ENCODE measurements around the gene KPNA5.

Gene KPNA5

GRCh38 chr6:116767715-116768114 lies 86.7 kb downstream of the KPNA5 start:
- TF ChIP-seq, protein P1, sequence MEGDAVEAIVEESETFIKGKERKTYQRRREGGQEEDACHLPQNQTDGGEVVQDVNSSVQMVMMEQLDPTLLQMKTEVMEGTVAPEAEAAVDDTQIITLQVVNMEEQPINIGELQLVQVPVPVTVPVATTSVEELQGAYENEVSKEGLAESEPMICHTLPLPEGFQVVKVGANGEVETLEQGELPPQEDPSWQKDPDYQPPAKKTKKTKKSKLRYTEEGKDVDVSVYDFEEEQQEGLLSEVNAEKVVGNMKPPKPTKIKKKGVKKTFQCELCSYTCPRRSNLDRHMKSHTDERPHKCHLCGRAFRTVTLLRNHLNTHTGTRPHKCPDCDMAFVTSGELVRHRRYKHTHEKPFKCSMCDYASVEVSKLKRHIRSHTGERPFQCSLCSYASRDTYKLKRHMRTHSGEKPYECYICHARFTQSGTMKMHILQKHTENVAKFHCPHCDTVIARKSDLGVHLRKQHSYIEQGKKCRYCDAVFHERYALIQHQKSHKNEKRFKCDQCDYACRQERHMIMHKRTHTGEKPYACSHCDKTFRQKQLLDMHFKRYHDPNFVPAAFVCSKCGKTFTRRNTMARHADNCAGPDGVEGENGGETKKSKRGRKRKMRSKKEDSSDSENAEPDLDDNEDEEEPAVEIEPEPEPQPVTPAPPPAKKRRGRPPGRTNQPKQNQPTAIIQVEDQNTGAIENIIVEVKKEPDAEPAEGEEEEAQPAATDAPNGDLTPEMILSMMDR (IDR thresholded peaks at IDR 0.05; ENCODE audit: low read depth, low read length): no peak
- DNase-seq: no peak
- H3K27me3 ChIP-seq: no peaks in the 10 kb centered on the region

DNA sequence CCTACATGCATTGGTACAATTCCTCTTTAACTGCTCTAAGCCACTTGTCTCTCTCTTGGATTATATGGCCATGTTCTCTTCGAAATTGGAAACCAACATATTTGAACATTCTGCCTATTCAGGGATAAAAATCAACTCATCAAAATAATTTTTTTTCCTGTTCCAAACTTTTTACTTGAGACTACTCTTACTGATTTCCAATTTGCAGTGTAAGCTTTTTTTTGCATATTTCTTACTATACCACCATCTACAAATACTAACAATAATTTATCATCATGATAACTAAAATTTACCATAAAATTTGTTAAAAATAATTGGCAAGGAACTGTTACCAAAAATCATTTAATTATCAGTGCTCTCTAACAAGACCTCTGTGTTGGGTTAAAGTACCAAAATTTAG lies 91.4 kb downstream of the KPNA5 start:
- no peaks in the 10 kb centered on the region for H3K9me3 ChIP-seq
- peaks cover under 1% of the 10 kb centered on the region for H3K4me1 ChIP-seq
- TF ChIP-seq, protein P1 (IDR thresholded peaks at IDR 0.05; ENCODE audit: low read depth, low read length): no peak
- no peak overlapping the region for H3K4me3 ChIP-seq (ENCODE audit: low read depth, low read length)
- DNase-seq: no peak
- no peaks in the 10 kb centered on the region for H3K36me3 ChIP-seq
- H3K27me3 ChIP-seq: no peaks in the 10 kb centered on the region

More at GRCh38 chr6:116767715-116768114, 86.7 kb downstream of the KPNA5 start:
- Histone ChIP-seq H3K4me1 (peaks cover 15% of the 10 kb centered on the region), H3K36me3 (no peaks in the 10 kb centered on the region), H3K4me3 (ENCODE audit: low read depth, low read length) (no peak overlapping the region), H3K9me3 (peaks cover 3% of the 10 kb centered on the region; the same call in 1 of the 2 replicates)

- no peaks in the 10 kb centered on the region for H3K36me3 ChIP-seq
- H3K27me3 ChIP-seq: no peaks in the 10 kb centered on the region
- DNase-seq: no peak
- H3K4me3 ChIP-seq (ENCODE audit: low read depth, low read length): no peak overlapping the region
- H3K4me1 ChIP-seq: no peaks in the 10 kb centered on the region; the same call in 1 of the 2 replicates
- H3K9me3 ChIP-seq: no peaks in the 10 kb centered on the region
- TF ChIP-seq, protein P1 (IDR thresholded peaks at IDR 0.05; ENCODE audit: low read depth, low read length): no peak
These were observed 92.9 kb downstream of the KPNA5 start for GRCh38 chr6:116773886-116774285.

DNA sequence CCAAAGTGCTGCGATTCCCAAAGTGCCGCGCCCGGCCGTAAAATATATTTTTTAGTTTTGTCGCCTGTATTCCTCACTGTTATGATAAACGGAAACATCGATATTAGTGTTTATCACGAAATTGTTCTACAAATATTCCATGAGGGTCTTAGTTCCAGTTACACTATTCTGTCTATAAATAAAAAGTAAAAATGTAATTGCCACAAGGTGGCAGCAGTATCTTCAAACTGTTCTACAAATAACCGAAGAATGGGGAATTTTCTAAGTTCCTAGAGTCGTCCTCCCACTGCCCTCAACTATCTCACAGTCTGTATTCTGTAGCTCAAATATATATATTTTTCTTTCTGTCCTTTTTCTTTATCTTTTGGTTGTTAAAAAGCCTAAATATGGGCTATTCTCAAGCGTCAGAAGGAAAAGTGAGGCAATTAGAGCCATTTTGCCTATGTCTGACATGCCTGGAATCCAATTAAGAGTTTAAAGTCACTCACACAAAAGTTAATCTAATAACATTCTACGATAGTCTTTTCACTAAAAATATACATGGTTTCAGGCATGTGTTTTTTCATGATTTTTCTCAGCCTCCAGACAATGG lies 98.7 kb downstream of the KPNA5 start:
- no peaks in the 10 kb centered on the region; the same call in 1 of the 2 replicates for H3K4me1 ChIP-seq
- no peaks in the 10 kb centered on the region for H3K27me3 ChIP-seq
- peak overlapping the region; percentile 39 for H3K4me3 ChIP-seq (ENCODE audit: low read depth, low read length)
- DNase-seq: no peak
- H3K36me3 ChIP-seq: no peaks in the 10 kb centered on the region
- TF ChIP-seq, protein P1 (IDR thresholded peaks at IDR 0.05; ENCODE audit: low read depth, low read length): peak; percentile 49
- H3K9me3 ChIP-seq: no peaks in the 10 kb centered on the region

DNA sequence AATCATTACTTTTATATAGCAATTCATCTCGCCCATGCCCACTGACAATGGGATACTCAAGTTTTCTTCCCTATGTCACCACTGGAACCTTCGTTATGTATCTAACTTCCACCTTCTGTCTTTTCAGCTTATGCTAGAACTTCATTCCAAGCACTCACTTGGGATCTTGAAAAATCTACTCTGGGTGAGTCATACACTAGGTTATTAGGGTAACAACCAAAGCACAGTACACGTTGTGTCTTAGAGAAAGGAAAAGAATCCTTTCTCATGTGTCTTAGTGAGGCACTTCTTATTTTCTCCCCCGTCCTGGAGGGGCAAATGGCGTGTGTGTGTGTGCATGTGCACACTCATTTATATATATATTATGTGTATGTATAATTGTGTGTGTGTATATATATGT lies 102.8 kb downstream of the KPNA5 start:
- no peaks in the 10 kb centered on the region for H3K9me3 ChIP-seq
- no peaks in the 10 kb centered on the region; the same call in 1 of the 2 replicates for H3K4me1 ChIP-seq
- no peaks in the 10 kb centered on the region for H3K36me3 ChIP-seq
- H3K4me3 ChIP-seq (ENCODE audit: low read depth, low read length): no peak overlapping the region
- DNase-seq: no peak
- H3K27me3 ChIP-seq: no peaks in the 10 kb centered on the region
- TF ChIP-seq, protein P1 (IDR thresholded peaks at IDR 0.05; ENCODE audit: low read depth, low read length): no peak
